ENCODE measurements around the gene TPD52L2.

GRCh38 chr20:63878899-63879663, 14.0 kb downstream of the TPD52L2 start:
- TF ChIP-seq CTCF (conservative IDR thresholded peaks at IDR 0.05) (no peak), EZH2 (IDR thresholded peaks at IDR 0.05; ENCODE audit: low read depth) (no peak)
